Stimulated activated CD4-positive, alpha-beta T cell treated with anti-CD3 and anti-CD28 coated beads, TNF-alpha, amount 100 ng/mL, for 4 hours (primary cell): ENCODE results near the gene LSM4.

Experiments used
- DNase-seq, 3 experiments: peaks; one replicate each; pipeline ENCODE4 v3.0.0-alpha.2; 2020; ENCODE audit warnings: low read depth in 3 of 3

LSM4 gene

DNA sequence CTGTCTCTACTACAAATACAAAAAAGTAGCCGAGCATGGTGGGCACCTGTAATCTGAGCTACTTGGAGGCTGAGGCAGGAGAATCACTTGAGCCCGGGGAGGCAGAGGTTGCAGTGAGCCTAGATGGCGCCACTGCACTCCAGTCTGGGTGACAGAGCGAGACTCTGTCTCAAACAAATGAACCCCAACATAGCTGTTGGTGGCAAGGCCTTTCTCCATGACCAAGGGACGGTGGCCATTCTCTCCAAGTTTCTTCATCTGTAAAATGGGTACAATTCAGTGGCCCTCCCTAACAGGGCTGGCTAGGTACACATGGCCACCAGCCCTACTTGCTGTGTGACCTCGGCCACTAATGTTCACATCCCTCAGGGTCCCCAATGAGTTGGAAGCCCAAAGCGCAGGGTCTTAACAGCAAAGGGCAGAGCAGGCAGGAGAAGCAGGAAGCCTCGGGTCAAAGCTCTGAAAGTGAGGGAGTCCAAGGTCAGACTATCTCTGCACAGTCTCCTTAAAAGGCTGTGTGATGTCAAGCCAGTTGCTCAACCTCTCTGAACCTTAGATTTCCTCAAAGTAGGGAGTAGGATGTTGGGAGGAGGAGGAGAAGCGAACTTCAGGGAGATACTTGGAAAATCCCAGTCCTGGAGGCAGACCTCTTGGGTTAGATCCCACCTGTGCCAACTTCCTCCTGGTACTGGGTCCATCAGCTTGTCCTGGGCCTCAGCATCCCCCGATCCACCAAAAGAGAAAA, 44.2 kb downstream of the LSM4 start:
- DNase-seq, result no peak

DNA sequence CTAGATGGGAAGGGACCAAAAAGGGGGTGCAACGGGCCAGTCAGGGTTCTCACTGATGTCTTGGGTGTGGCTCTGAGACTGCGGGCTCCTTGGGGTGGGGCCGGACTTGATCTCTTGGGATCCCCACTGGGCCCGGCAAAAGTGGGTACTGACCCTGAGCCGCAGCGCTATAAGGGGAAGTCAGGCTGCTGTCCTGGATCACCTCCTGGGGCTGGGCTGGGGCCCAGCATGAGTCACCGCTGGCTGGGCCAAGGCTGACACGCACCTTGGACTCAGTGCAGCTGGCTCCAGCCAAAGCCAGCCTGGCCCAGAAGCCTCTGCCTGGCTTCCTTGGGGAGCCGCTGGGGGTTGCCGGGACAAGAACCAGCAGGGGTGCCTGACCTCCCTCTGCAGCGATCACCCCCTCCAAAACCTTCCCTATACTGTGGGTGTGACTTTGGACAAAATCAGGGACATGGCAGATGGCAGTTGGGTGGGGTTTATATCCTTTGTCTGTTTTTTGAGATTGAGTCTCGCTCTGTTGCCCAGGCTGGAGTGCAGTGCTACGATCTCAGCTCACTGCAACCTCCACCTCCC, 48.0 kb downstream of the LSM4 start:
- no peak for DNase-seq

DNA sequence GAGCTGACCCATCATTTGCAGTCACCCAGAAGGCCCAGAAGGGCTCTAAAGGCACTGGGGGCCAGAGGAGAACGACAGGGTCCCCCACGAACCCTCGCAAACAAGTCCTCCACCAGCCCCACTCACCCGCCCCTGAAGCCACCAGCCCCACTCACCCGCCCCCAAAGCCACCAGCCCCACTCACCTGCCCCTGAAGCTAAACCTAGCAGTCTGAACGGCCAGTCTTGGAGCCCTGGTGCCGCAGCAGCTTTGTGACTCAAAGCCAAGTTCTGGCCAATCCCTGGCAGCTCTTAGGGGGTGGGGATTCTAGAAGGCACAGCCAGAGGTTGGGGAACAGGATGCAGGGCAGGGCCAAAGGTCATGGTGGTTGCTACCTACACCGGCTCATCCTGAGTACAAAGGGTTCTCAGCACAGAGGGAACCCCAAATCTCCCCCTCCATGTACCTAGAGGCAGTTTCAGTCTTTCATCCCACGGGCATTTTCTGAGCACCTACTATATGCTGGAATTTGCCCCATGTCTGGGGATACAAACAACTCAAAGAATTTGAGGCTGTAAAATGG, 48.6 kb downstream of the LSM4 start, which contains the start of gene IQCN:
TSS of gene IQCN (minus strand) at position 234 of the 562 bp plus-strand sequence. CDS start 4,974 bp downstream, outside the sequence.
- DNase-seq, result no peak

DNA sequence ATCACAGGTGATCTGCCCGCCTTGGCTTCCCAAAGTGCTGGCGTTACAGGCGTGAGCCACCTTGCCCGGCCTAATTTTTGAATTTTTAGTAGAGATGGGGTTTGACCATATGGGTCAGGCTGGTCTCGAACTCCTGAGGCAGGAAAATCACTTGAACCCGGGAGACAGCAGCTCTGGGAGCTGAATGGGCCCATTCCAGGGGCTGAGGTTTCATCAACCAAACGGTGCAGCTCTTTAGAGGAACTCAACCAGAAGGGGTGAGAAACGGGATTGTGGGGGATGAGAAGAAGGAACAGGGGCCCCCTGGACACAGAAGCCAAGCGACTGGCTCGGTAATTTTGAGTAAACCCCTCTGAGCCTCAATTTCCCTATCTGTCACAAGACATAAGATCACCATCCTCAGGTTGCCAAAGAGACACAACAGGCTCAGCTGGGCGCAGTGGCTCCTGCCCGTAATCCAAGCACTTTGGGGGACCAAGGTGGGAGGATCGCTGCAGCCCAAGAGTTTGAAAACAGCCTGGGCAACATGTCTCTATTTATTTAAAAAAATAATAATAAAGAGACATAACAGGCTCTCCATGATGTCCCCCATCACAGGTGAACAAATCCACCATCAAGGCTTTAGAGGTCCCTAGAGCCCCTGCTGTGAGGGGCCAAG, 49.2 kb downstream of the LSM4 start:
- DNase-seq, result no peak

DNA sequence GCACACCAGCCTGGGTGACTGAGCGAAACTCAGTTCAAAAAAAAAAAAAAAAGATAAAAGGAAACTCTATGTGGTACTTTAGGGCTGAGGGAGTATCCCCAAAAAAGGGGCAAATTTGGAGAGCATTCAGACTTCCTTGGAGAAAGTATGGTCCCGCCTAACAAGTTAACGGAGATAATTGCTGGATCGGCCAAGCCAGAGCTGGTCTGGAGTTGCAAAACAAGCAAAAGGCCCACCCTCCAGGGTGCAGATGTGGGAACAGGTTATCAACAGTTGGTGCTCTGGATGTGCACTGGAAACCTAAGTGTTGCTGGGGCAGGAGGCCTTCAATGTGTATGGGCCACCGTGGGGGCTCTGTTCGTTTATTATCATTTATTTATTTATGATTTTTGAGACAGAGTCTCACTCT, 51.4 kb downstream of the LSM4 start:
- DNase-seq, result no peak

DNA sequence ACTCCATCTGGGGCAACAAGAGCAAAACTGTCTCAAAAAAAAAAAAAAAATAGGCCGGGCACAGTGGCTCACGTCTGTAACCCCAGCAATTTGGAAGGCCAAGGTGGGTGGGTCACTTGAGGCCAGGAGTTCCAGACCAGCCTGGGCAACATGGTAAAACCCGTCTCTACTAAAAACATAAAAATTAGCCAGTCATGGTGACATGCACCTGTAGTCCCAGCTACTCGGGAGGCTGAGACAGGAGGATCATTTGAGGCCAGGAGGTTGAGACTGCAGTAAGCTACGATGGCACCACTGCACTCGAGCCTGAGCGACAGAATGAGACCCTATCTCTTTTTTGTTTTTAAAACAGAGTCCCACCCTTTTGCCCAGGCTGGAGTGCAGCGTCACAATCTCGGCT, 52.5 kb downstream of the LSM4 start:
- no peak for DNase-seq

DNA sequence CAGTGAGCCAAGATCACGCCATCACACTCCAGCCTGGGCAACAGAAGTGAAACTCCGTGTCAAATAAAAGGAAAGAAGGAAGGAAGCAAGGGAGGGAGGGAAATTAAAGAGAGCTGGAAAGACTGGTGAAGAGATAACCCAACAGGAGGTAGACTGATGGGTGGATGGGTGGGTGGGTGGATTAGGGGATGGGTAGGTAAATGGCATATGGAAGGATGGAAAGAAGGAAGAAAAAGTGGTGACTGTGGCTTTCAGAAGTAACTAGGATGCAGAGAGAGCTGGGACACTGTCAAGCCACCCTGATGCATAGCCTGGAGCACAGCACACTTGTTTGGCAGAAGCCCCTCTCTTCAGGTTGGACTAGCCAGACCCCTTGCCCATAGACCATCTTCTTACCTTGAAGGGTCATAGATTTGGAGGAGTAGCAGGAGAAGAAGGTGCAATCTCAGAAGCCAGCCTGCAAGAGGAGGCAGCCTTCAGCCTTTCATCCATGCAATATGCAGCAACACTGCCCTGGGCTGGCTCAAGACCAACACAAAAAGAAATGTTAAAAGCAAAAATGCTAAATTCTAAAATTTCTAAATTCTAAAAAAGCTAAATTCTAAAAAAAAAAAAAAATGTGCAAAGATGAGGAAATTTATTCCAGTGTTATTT, 53.7 kb downstream of the LSM4 start:
- no peak for DNase-seq

DNA sequence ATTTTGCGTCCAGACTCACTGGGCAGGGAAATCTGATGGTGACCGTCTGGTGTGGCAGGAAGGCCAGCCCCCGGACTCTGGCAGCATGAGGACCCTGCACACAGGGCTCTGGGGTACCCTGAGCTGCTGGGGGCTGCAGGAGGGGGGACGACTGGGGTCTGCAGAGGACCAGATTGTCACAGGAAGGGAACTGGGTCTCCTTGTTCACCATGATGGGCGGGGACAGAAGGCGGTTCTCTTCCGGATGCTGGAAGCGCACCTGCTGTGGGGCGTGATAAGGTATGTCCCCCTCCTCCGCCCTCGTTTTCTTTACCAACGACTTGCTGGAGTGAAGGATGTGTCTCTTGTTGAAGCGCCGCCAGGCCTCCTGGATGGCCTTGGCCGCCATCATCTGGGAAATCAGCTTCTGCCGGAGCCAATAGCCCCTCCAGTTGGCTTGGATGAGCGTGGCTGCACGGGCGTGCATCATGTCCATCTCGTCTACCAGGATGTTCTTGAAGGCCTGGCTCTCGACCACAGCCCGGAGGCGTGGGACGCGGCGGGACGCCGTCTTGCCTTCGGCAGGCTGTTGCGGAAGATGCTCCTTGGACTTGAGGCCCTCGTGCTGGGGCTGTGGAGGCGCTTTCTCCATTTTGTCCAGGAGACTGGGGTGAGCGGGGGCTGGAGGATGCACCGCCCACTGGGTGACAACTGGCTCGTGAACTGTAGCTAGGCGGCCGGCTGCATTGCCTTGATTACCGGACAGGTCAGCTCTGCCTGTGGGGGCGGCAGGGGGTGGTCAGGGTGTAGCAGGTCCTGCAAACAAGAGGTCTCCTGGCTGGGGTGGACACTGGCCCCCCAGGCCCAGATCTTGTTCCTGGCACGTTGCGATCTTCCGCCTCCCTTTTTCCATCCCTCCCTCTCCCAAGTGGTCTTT, 55.8 kb downstream of the LSM4 start:
- no peak for DNase-seq

DNA sequence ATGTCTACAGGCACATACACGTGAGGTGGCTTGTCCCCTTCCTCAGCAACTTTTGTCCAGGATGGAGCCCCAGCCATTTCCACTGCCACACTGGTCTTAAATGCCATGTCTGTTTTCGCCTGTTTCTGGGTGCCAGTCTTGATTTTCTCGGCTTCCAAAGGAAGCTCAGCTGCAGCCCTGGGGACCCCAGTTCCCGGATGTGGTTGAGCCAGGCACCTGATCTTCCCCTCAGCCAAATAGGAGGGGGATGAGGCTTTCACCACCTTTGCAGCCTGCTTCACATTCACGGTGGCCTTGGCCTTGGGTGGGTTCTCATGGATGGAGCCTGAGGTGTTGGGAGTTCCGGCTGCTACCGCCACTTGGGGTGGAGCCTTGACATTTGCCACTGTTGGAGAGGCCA, 57.3 kb downstream of the LSM4 start:
- DNase-seq, result no peak

DNA sequence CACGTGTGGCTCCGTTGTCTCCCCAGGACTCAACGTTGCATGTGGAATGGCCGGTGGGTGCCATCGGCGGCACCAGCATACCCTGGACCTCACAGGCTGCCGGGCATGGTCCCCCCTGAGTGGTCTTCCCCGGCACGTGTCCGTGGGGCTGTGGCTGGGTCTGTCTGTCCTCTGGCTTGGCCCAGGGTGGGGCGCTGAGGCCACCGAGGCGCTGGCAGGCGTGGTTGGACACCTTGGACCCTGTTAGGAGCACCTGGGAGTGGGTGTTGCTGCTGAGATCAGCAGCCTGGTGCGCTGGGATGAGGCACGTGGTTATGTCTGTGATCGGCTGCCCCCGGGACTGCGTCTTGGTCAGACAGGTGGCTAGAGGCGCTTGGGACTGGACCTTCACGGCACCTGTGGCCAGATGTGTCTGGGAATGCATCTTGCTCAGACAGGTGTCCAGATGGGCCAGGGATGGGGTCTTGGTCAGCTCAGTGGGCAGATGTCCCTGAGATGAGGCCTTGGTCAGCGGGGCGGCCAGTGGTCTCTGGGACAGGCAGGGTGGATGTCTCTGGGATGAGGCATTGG, 57.8 kb downstream of the LSM4 start:
- DNase-seq, result no peak

DNA sequence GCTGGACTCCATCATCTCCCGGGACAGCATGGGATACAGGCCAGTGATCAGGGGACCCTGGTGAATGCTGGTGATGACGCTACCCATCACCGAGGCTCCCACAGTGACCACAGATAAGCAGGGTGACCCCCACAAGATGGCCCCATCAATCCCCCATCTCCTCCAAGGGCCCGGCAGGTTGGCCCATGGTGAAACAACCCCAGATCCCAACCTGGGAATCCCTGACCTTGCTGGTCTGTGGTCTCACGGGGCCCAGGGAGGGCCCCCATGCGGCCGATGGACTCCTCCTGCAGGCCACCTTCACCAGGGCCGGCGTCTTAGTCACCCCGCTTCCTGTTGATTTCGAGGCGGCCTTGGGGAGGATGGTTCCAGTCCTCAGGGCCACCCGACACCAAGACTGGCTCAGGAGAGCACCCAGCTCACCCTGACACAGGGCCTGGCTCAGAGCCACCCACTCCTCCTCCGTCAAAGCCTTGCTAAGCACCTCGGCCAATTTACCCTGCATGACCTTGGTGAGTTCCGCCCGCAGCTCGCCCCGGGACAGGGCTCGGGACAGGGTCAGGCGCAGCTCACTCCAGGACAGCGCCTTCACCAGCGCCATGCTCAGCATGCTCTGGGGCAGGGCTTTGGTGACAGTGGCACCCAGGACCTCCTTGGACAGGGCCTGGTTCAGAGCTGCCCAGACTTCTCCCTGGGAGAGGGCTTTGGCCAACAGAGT, 58.6 kb downstream of the LSM4 start:
- DNase-seq, result no peak

DNA sequence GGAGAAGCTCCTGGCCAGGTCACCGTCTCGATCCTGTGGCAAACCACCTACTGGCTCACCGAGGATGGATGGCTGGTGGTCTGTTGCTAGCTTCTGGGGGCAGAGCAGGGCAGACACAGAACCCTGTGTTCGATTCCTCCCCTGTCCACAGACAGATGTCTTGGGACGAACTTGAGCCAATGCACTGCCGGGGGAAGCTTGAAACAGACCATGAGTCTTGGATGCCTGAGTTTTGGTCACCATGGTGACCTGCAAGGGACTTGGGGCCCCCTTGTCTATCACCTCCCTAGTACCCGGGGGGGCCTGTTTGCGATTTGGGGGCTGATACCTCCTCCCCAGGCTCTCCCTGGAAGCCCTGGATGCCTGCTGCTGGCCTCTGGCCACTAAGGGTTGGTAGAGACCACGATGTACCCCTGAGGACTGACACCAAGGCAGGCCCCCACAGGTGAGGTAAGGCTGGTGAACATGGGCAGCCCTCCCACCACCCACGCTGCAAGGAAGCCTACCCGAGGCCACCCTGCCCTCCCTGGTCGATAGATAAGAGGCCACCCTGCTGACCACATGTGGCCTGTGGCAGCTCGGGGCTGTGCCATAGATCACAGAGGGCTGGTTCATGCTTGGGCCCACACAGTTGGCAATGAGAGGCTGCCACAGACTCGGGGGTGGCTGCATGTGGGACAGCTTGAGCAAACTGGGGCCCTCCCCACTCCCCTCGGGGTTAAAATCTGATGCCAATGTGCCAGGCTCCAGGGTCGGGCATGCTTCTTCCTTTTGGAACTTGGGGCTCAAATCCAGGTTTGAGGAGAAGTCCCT, 59.3 kb downstream of the LSM4 start:
- DNase-seq, result no peak

DNA sequence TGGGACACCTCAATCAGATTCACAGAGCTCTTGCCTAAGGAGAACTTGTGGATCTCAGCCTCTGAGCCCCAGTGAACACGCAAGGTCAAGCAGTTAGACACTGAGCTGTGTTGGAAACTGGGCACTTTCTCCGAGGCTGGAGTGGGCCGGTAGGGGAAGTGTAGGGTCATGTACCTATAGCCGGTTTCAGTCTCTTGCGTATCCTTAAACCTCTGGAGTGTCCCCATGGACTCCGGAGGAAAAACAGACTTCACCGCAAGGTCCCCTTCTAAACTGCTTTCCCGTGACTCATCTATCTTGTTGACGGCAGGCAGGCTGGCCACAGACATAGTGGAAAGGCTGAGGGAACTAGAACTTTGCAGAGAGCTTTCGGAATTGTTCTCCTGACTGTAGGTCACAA, 60.0 kb downstream of the LSM4 start:
- DNase-seq, result no peak

DNA sequence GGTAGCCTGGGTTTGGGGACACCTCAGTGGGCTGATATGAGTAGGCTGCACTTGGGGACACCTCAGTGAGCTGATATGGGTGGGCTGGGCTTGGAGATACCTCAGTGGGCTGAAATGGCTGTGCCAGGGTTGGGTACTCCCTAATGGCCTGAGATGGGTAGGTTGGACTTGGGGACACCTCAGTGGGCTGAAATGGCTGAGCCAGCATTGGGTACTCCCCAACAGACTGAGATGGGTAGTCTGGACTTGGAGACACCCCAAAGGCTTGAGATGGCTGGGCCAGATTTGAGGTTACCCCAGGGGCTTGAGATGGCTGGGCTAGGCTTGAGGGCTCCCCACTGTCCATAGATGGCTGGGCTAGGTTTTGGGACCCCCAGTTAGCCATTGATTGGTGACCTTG, 60.7 kb downstream of the LSM4 start:
- no peak for DNase-seq

DNA sequence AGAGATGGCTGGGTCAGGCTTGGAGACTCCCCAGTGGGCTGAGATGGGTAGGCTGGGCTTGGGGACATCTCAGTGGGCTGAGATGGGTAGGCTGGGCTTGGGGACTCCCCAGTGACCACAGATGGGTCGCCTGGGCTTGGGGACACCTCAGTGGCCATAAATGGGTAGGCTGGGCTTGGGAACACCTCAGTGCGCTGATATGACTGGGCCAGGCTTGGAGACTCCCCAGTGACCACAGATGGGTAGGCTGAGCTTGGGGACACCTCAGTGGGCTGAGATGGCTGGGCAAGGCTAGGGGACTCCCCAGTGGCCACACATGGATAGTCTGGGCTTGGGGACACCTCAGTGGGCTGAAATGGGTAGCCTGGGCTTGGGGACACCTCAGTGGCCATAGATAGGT, 61.4 kb downstream of the LSM4 start:
- DNase-seq, result no peak

DNA sequence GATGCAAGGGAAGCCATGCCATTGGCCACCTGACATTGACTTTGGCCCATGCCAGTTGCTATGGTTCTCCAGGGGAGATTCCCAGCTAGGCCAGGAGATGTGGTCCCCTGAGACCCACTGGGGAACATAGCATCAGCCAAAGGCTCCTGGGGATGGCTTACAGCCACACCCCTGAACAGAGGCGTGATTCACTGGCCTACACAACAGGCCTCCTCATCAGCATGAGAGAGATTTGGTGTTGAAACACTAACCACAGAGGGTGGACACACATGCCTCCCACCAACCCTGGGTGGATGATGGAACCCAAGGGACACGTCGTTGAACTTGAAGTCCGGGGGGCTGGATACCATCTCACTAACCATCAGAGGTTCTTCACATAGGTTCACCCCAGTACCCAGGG, 63.0 kb downstream of the LSM4 start:
- no peak for DNase-seq

DNA sequence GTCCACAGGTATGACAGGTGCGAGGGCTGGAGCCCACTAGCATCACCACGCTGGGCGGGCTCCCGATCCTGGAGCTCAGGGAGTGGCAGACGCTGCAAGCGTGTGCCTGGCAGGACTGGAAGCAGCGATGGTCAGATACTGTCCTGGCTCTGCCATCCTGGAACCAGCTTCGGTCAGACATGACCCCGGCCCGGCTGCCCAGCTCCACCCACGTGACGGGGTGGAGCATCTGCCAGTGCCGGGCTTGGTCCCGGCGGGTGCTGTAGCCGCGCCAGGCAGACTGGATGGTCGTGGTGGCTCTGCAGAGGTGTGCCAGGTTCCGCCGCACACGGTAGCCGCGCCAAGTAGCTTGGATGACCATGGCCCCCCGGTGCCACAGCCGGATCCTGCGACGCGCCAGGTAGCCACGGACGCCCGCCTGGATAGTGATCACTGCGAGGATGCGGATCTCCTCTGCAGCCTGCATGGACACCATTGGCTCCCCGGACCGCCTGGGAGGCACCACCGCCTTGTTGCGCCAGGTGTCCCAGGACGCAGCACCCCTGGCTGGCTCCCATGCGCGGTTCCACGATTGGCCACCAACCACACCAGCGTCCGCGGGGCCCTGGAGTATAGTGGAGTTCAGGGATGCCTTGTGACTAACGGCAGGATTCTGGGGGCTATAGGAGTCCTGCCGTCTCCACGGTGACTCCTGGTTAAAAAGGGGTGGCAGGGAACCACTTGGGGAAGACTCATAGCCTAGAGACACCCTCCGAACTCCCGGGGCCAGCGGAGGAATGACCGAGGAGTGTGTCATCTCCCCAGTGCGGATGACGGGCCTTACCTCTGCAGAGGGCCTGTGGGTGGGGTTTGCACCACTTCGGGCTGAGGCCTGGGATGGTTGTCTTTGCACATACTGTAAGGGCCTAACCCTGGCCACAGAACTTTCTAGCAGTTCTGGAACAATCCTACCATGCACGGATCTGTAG, 65.1 kb downstream of the LSM4 start:
- DNase-seq, result no peak
